NCI-H2081 (cell line): ENCODE data around the gene FAF2.
"Not testable (repeated sequence)": the region's sequence is repeated elsewhere in the genome, so short reads cannot be mapped to it uniquely, and the experiment has no call there.

ENCODE experiments used
- DNase-seq, 2 experiments: peaks; one replicate each; lab custom pipeline; 2025; lab: John Stamatoyannopoulos, UW

The FAF2 gene

GRCh38 chr5:176543428-176544182 lies 95.4 kb downstream of the FAF2 start:
- DNase-seq, result peak; percentile 57 to 77

- DNase-seq, result no peak
Observed at GRCh38 chr5:176545388-176545736, 97.2 kb downstream of the FAF2 start.

GRCh38 chr5:176545737-176546509 lies 97.7 kb downstream of the FAF2 start:
- no peak for DNase-seq

GRCh38 chr5:176547802-176548201 lies 99.6 kb downstream of the FAF2 start:
- peak in 1 of 2 experiments; percentile 22 for DNase-seq

DNA sequence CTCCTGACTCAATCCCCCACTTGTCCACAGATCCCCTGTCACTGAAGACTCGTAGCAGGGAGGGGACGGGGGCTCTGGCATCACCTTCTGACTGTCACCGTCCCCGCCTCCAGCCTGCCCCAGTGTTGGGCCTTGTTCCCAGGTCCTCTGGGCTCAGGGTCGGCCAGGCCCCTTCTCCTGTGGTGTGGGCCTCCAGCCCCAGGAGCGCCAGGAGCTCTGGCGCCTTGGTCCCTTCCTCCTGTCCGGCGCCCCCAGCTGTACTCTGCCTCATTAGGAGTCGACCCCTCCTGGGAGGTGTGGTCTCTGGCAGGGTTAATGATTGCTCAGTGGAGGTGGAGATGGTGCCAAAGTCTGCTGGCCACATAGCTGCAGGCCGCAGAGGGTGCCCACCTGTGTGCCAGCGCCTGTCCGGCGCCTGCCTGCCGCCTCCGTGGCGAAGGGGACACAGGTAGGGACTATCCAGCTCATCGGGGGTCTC lies 100.8 kb downstream of the FAF2 start, which contains the start of gene CDHR2:
CDHR2 (plus strand) TSS at position 376 of the 478 bp plus-strand sequence. CDS start 16,011 bp downstream, outside the sequence.
- no peak for DNase-seq

GRCh38 chr5:176549871-176550270 lies 101.7 kb downstream of the FAF2 start:
- DNase-seq, result no peak

GRCh38 chr5:176550275-176550831 lies 102.2 kb downstream of the FAF2 start:
- DNase-seq, result no peak

- DNase-seq, result not testable (repeated sequence)
Observed at GRCh38 chr5:176550937-176551336, 102.8 kb downstream of the FAF2 start.

DNA sequence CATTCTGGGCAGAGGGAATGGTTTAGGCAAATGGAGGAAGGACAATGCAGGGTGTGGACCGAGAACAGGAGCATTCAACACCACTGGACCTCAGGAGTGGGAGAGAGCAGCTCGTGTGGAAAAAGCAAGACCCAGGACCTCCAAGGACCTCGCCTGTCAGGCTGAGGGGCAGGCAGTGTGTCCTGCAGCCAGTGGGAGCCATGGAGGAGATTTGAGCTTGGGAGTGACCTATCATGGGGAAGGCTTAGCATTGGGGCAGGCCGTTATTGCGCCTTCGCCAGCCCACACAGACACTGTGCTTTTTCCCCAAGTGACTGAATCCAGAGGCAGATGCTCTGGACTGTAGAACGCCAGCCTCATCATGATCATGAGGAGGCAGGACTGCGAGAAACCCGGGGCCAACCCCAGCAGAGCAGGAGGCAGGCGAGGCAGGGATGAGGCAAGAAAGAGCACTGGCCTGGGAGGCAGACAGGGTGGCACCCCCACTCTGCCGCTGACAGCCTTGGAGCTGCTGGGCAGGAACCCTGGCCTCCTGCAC lies 104.2 kb downstream of the FAF2 start:
- no peak for DNase-seq

- DNase-seq, result no peak
Observed at GRCh38 chr5:176553260-176554085, 105.3 kb downstream of the FAF2 start.

DNA sequence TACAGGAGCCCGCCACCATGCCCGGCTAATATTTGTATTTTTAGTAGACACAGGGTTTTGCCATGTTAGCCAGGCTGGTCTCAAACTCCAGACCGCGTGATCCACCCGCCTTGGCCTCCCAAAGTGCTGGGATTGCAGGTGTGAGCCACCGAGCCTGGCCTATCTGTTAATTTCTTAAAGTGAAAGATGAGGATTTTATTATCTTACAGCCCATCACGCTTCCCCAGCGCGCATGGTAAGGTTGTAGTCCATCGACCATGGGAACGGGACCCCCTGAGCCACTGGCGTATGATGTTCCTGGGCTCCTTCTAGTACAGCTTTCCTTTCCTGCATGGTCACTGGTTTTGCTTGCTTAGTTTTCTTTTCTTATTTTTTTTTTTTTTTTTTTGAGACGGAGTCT lies 109.7 kb downstream of the FAF2 start:
- DNase-seq, result no peak
